HG03064 (cell line): ENCODE results near the gene SLC13A1.
A peak's percentile ranks its signal among the peaks of the same experiment; 100 is the strongest.
"Not testable (repeated sequence)": the region's sequence is repeated elsewhere in the genome, so short reads cannot be mapped to it uniquely, and the experiment has no call there.

Source experiments
- ATAC-seq: cut with Tn5 transposase; IDR thresholded peaks from one replicate; pipeline ENCODE4 v1.9.1; 2021; ENCODE audit warnings: low read depth; ENCODE audit not compliant: unreplicated experiment

SLC13A1 gene

GRCh38 chr7:123131140-123131539 is 68.6 kb downstream of the SLC13A1 start:
- ATAC-seq = no peak

- ATAC-seq = no peak
These were observed 73.1 kb downstream of the SLC13A1 start for GRCh38 chr7:123126691-123127090.

GRCh38 chr7:123126171-123126570 is 73.6 kb downstream of the SLC13A1 start:
- no peak for ATAC-seq

- ATAC-seq = no peak
These were observed 74.5 kb downstream of the SLC13A1 start for GRCh38 chr7:123125231-123125630.

- no peak for ATAC-seq
These were observed 76.9 kb downstream of the SLC13A1 start for GRCh38 chr7:123122916-123123315.

GRCh38 chr7:123120286-123120685 is 79.5 kb downstream of the SLC13A1 start:
- ATAC-seq = no peak

GRCh38 chr7:123115331-123115730 is 84.4 kb downstream of the SLC13A1 start:
- no peak for ATAC-seq

GRCh38 chr7:123114288-123114687 is 85.5 kb downstream of the SLC13A1 start:
- ATAC-seq = no peak

GRCh38 chr7:123112833-123113232 is 86.9 kb downstream of the SLC13A1 start:
- ATAC-seq = no peak

GRCh38 chr7:123099712-123100111 is 100.1 kb downstream of the SLC13A1 start:
- no peak for ATAC-seq

- ATAC-seq = no peak
These were observed 102.8 kb downstream of the SLC13A1 start for GRCh38 chr7:123096976-123097375.

- ATAC-seq = no peak
These were observed 103.3 kb downstream of the SLC13A1 start for GRCh38 chr7:123096434-123096833.

- ATAC-seq = no peak
These were observed 109.3 kb downstream of the SLC13A1 start for GRCh38 chr7:123090456-123090855.

GRCh38 chr7:123086910-123087309 is 112.9 kb downstream of the SLC13A1 start:
- ATAC-seq = not testable (repeated sequence)

GRCh38 chr7:123084861-123085260 is 114.9 kb downstream of the SLC13A1 start:
- ATAC-seq = not testable (repeated sequence)

- no peak for ATAC-seq
These were observed 120.7 kb downstream of the SLC13A1 start for GRCh38 chr7:123079021-123079420.

- no peak for ATAC-seq
These were observed 123.8 kb downstream of the SLC13A1 start for GRCh38 chr7:123075838-123076467.

- ATAC-seq = peak; percentile 67
These were observed 129.0 kb downstream of the SLC13A1 start for GRCh38 chr7:123070702-123071286.

- no peak for ATAC-seq
These were observed 132.0 kb downstream of the SLC13A1 start for GRCh38 chr7:123067814-123068213.
